Testis (tissue), 2 donors: ENCODE data around the gene TPO.

ENCODE experiments used
- CTCF ChIP-seq, 3 experiments: fragments of 450-650 bp in 2 of 3; fragments of 200-600 bp in 1 of 3; sonication (generic) in 1 of 3; IDR thresholded peaks; one replicate each; pipeline ENCODE4 v1.5.1; 2016 to 2019; ENCODE audit warnings: antibody characterized with exemption in 3 of 3, mild to moderate bottlenecking in 2 of 3, moderate library complexity in 1 of 3
- POLR2A ChIP-seq: fragments of 450-650 bp; IDR thresholded peaks from one replicate; pipeline ENCODE4 v1.6.1; 2017; ENCODE audit warnings: antibody characterized with exemption, mild to moderate bottlenecking, moderate library complexity

GRCh38 chr2:1429895-1430294, 16.6 kb downstream of the TPO start:
- TF ChIP-seq CTCF (IDR thresholded peaks at IDR 0.05) (no peak), POLR2A (no peak)
